Measurements from ENCODE around the gene DCAF11.
A peak's percentile ranks its signal among the peaks of the same experiment; 100 is the strongest.

Gene DCAF11

GRCh38 chr14:24123424-24124417, 9.1 kb downstream of the DCAF11 start:
- no peak for DNase-seq

DNA sequence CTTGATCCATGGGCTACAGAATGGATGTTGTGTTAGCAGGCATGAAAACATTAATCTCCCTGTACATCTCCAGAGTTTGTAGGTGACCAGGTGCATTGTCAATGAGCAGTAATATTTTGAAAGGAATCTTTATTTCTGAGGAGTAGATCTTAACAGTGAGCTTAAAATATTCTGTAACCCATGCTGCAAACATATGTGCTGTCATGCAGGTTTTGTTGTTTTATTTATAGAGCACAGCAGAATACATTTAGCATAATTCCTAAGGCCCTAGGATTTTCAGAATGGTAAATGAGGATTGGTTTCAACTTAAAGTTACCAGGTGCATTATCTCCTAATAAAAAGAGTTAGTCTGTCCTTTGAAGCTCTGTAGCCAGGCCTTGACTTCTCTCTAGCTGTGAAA, 12.4 kb downstream of the DCAF11 start:
- DNase-seq, result no peak

- DNase-seq, result no peak
Measured at GRCh38 chr14:24127673-24128072, 13.1 kb downstream of the DCAF11 start.

GRCh38 chr14:24129410-24129998, 14.9 kb downstream of the DCAF11 start:
- DNase-seq, result no peak

- no peak for DNase-seq
Measured at GRCh38 chr14:24130380-24130716, 15.8 kb downstream of the DCAF11 start, which contains the start of gene FITM1. Gene FITM1, plus strand, starts transcription at chr14:24130659. Its CDS starts 905 bp downstream, at chr14:24131564.

DNA sequence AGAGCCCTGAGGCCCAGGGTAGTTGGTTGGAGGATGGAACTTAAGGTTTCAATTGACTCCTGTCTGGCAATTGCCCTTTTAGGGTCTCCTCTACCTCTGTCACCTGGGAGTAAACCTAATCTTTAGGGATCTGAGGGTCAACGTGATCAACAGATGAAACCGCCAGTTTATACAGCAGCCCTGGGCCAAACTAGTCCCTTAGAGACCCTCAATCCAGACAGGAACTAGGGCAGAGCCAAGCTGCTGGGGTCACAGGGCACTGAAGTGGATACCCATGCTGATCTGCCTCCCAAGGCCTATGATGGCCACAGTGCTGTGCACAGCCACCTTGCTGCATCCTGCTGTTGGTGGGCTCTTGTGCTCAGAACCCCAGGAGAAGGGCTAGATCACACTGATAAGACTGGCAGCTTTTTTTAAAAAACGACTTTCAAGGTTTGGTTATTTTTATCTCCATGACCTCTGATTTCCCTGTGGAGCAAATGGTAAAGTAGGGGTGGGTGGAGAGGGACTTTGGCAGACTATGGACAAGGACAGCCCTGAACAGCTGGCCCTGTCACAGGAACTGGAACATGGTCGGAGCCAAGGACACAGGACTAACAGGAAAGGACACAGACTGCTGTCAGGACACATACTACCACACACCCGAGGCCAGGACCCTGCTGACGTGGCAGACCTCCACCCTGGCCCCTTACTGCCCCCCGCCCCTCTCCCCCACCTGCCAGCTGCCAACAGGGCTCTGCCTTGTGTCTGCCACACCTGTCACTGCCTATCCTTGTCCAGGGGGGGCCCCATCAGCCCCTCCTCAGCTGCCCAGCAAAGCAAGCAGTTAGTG, 16.4 kb downstream of the DCAF11 start:
- DNase-seq, result no peak

- DNase-seq, result no peak
Measured at GRCh38 chr14:24131549-24131966, 17.0 kb downstream of the DCAF11 start.

- peak; percentile 49 for DNase-seq
Measured at GRCh38 chr14:24132061-24132685, 17.6 kb downstream of the DCAF11 start.

DNA sequence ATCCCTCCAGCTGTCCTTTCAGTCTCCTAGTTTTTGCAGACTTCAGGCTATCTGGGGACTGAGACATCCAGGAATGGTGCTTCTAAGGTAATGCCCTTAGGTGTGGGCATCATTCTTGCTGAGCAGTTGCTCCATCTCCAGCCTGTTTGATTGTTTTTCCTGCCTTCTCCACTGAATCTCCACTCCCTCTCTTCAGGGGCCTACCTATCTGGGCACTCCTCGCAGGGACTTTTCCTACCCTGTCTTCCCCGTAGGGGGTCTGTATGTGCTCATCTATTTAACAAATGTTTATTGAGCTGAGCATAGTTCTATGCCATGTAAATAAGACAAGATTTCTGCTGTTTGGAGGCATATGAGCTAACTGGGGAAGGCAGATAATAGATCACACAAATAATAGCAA, 18.4 kb downstream of the DCAF11 start:
- no peak for DNase-seq

DNA sequence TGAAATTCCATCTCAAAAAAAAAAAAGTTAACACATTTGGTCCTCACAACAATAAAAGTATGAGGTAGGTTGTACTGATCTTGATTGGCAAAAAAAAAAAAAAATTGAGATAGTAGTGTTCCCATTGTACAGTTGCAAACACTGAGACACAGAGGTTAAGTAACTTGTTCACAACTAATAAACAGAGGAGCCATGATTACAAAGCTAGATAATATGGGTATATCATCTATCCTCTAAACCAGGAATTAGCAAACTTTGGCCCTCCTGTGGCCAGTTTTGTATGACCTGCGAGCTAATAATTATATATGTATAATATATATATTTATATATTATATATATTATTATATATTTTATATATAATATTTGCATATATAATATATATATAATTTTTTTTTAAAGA, 19.2 kb downstream of the DCAF11 start:
- DNase-seq, result no peak

DNA sequence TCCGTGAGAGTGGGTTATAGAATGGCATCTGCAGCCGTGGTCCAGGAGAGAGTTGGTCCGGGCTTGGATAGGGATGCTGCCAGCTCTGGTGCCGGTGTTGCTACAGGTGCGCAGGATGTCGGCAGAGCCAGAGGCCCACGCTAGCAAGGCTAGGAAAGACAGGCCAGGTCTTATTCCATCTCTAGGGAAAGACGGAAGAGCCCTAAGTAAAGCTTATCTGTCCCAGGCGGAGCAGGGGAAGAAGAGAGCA, 20.9 kb downstream of the DCAF11 start:
- DNase-seq, result peak; percentile 83

DNA sequence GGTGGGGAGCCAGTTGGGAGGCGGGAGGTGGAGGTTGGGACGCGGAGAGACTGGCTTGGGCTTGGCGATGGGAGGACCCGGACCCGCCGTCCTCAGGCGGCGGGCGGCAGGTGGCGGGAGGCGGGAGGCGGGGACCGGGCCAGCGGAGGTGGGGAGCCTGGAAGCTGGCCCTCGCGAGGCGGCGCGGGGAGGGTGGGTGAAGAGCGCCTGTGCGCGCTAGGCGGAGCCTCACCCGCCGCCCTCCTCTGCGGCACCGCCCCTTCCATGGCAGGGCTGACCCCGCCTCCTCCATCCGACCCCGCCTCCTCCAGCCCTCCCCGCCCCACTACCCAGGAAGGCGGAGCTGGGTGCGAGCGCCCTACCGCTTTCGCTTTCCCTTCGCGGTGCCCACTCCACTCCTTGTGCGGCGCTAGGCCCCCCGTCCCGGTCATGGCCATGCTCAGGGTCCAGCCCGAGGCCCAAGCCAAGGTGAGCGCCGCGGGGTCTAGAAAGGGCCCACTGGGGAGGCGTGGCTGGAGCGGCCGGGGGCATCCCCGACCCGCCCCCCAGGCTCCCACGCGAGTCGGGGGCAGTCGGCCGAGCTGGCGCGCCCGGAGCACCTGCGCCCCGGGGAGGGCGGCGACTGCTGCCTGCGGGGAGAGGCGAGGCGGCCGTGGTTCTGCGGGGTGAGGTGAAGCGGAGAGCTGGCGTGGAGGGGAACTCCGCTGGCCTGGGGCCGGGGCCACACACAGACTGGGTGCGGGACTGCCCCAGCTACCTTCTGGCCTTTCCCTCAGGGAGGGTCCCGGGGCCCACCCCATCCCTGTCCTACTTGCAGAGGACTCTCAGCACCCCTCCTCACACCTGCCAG, 21.5 kb downstream of the DCAF11 start, which contains the start of gene PSME1:
Gene PSME1, plus strand, starts transcription at position 361 of the 850 bp plus-strand sequence. Its CDS starts 69 bp downstream, at position 430.
- peak; percentile 96 for DNase-seq

GRCh38 chr14:24136684-24137528, 22.3 kb downstream of the DCAF11 start:
- DNase-seq, result no peak

GRCh38 chr14:24137529-24138395, 23.2 kb downstream of the DCAF11 start:
- DNase-seq, result no peak

DNA sequence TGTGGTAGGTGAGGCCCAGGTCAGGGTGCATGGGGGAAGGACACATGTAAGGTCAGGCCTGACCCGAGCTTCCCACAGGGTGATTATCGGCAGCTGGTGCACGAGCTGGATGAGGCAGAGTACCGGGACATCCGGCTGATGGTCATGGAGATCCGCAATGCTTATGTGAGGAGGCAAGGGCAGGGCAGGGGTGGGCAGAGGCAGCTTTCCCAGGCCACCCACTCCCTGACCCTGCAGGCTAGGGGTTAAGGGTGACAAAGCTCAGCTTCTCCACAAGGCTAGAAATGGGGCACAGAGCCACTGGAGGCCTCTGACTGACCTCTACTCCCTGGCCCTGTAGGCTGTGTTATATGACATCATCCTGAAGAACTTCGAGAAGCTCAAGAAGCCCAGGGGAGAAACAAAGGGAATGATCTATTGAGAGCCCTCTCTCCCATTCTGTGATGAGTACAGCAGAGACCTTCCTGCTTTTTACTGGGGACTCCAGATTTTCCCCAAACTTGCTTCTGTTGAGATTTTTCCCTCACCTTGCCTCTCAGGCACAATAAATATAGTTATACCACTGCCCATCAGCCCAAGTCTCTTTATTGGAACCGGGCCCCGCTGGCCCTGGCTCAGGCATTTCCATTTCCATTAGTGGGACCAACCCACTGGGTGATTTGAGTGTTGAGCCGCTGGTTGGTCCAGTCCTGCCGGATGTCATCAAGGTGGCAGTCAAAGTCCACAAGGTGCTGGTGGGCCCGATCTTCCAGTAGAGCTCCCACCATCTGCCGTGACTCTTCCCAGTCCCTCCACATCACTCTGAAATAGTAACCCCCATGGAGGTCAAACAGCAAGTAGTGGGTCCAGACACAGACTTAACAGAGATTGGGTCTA, 24.1 kb downstream of the DCAF11 start:
- DNase-seq, result no peak

- no peak for DNase-seq
Measured at GRCh38 chr14:24139272-24139934, 24.8 kb downstream of the DCAF11 start.

DNA sequence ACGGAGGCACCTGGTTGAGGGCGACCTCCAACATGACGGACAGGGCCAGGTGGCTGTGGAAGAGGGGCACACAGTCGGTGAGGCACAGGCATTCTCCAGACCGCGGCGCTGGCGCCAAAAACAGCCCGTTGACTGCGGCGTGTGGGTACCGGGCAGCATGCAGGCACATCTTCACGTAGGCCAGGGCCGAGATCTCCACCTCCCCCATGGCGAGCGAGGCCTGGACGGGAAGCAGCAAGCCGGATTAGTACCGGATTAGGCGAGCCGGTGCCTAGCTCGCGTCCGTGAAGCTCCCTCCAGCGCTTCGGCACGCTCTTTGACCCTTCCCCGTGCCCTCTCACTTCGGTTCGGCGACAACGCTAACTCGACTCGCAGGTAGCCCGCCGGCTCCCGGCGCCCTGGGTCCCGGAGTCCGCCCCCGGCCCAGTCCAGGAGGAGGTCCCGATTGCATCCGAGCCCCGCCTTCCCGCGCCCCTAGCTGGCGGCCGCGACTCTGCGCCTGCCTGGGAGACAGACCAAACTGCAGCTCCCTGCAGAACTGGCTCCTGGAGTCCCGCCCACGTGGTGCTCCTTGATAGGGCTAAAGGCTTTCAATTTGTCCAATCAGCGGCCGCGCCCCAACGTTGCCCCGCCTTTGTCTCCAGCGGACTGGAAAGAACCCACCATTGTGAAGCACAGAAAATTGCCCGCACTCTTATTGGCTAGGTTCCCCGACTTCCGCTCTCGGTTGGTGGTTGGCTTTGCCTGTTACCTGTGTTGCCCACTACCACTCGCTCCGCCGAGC, 26.7 kb downstream of the DCAF11 start, which contains the start of gene EMC9:
Gene EMC9, minus strand, starts transcription at position 495 of the 784 bp plus-strand sequence. Its CDS starts 287 bp downstream, at position 208.
- peak; percentile 100 for DNase-seq

All from DMS79 treated with DMSO at 0.1 percent for 48 hours (cell line).